Forelimb muscle (tissue), 1 donor: Measurements from ENCODE around the gene DIO1. TPM values are rescaled to one million over a fixed set of nuclear protein-coding genes. Genes with fewer than 3 reads are reported as not detected.

Source experiments
- DNase-seq: peaks from one replicate; pipeline ENCODE4 v3.0.0-alpha.2; 2013; ENCODE audit warnings: low read depth
- polyA plus RNA-seq: library from polyadenylated mRNA; unstranded; fragments of 120-200 nt; gene quantifications from one replicate; pipeline ENCODE4 v1.2.1, GENCODE V29; 2013; ENCODE audit not compliant: insufficient read length

Gene DIO1
- polyA plus RNA-seq, 1 donor, result 0.37 TPM

- no peak for DNase-seq
Measured at GRCh38 chr1:53942127-53942957, 48.4 kb downstream of the DIO1 start.

- no peak for DNase-seq
Measured at GRCh38 chr1:53943090-53943489, 49.1 kb downstream of the DIO1 start.

- no peak for DNase-seq
Measured at GRCh38 chr1:53943490-53944043, 49.6 kb downstream of the DIO1 start.

GRCh38 chr1:53944469-53945182 is 50.6 kb downstream of the DIO1 start:
- no peak for DNase-seq

- DNase-seq, result no peak
Measured at GRCh38 chr1:53945183-53945432, 51.1 kb downstream of the DIO1 start.

- peak; percentile 70 for DNase-seq
Measured at GRCh38 chr1:53945433-53946251, 51.7 kb downstream of the DIO1 start, which contains the start of gene IFT25. IFT25 (minus strand) TSS chr1:53945699; CDS start chr1:53940082, 5,617 bp downstream.

- peak; percentile 61 for DNase-seq
Measured at GRCh38 chr1:53946252-53947171, 52.5 kb downstream of the DIO1 start, which contains the start of gene LRRC42. LRRC42 (plus strand) TSS chr1:53946350; CDS start chr1:53952000, 5,650 bp downstream.

- DNase-seq, result no peak
Measured at GRCh38 chr1:53947172-53947907, 53.4 kb downstream of the DIO1 start.

- DNase-seq, result no peak
Measured at GRCh38 chr1:53948291-53948690, 54.3 kb downstream of the DIO1 start.

- no peak for DNase-seq
Measured at GRCh38 chr1:53949023-53949990, 55.3 kb downstream of the DIO1 start.

GRCh38 chr1:53951697-53952096 is 57.7 kb downstream of the DIO1 start:
- DNase-seq, result no peak

- no peak for DNase-seq
Measured at GRCh38 chr1:53954128-53954527, 60.1 kb downstream of the DIO1 start.

GRCh38 chr1:53956308-53957168 is 62.6 kb downstream of the DIO1 start:
- DNase-seq, result no peak

- no peak for DNase-seq
Measured at GRCh38 chr1:53957194-53957818, 63.3 kb downstream of the DIO1 start.

GRCh38 chr1:53959664-53960250 is 65.8 kb downstream of the DIO1 start:
- no peak for DNase-seq
